Renal cortical epithelial cell (primary cell): ENCODE data around the gene FARS2. TPM values are rescaled to one million over a fixed set of nuclear protein-coding genes. Genes with fewer than 3 reads are reported as not detected.
A peak's percentile ranks its signal among the peaks of the same experiment; 100 is the strongest.

Experiments
- DNase-seq: peaks from one replicate; pipeline ENCODE4 v3.0.0-alpha.2; 2011; ENCODE audit warnings: low read depth
- total RNA-seq: library from RNA; depleted of rRNA; stranded (reverse); fragments of >200 nt; gene quantifications from 2 replicates; pipeline ENCODE4 v1.2.3, GENCODE V29; 2014

The FARS2 gene
- total RNA-seq, 1 donor from 2014 or later, result 27.9 TPM

DNA sequence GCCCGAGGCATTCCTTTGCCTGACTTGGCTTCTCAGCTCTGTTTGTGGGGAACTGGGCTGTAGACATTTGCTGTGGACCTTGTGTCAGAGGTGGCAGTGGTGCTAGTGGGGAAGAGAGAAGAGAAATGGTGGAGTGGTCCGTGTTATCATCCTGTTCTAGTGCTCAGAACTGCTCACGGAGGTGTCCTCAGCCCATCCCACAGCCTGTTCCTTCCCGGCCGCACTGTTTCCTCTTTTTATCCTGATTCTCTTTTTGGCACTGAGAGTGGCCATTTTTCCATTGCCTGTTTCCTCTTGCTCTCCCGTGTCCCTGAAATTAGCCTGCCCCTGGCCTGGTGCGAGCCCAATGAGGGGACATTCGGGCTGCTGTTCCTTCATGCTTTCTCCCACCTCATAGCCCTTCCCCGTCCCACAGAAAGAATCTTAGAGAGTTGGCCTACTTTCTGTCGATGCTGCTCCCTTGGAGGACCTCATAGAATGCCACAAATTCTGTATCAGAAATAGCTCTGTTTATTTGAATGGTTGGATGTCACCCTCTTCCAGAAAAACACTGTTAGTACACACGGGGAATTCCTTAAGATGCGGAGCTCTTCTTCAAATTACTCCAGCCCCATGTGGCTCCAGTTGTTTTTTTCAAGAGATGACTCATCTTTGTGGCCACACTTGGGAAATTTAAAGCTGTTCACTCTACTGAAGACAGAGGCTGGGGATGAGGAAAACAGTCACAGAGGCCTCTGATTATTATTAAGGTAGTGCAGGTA lies 26.1 kb downstream of the FARS2 start:
- peak; percentile 89 for DNase-seq

DNA sequence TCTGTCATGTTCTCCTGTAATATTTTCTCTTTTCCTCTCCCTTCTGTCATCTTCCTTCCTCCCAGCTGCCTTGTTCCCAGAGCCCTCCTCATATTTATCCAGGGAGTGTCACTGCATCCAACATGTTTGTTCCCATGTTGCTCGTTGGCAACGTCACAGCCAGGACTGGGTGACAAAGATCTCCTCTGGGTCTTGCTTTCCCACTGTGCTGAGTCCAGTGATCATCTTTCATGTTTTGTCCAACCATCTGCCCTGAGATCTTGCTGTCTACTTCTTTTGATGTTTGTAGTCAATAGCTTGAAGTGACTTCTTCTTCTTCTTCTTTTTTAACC lies 26.6 kb downstream of the FARS2 start:
- no peak for DNase-seq

DNA sequence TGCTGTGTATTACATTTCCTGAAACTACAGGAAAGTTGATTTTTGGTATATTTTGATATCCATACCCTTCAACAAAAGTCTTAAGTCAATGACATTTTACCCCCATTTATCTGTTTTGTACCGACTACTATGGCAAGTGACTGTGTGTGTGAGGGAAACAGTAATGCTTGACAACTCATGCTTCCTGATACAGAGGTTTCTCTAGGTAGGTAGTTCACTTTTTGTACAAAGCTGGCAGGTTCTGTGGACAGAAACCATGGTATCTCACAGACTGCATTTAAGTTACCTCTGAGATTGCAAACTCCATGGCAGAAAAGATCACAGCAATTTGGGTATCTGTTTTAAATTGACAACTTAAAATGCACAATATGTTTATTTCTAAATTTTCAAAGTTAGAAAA lies 28.8 kb downstream of the FARS2 start:
- DNase-seq, result no peak

DNA sequence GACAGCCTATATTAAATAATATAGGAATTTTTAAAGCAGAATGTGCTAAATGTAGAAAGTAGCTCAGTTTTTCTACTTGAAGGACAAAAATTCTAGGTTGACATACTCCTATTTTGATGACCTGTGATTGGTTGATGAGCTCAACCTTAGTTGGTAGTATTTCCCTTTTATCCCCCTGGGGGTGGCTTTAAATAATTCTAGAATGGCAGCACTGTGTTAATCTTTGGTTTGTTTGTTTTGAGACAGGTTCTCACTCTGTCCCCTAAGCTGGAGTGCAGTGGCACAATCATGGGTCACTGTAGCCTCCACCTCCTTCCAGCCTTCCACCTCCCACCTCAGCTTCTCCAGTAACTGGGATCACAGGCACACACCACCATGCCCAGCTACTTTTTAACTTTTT lies 29.2 kb downstream of the FARS2 start:
- DNase-seq, result no peak

DNA sequence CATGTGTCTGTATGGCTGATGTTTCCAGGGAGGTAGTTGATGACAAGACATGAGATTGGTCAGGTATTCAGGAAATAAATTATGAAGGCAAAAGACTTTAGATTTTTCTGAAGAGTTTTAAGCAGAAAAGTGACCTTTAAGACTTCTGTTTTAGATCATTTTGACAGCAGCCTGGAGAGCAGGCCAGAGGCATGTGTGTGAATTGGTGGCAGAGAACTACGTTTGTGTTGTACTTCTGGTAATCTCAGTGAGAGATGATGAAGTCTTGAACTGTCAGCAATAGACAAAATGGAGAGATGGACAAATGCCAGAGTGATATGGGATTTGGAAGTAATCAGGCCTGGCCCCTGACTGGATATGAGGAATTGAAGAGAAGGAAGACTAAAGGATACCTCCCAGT lies 30.8 kb downstream of the FARS2 start:
- no peak for DNase-seq

DNA sequence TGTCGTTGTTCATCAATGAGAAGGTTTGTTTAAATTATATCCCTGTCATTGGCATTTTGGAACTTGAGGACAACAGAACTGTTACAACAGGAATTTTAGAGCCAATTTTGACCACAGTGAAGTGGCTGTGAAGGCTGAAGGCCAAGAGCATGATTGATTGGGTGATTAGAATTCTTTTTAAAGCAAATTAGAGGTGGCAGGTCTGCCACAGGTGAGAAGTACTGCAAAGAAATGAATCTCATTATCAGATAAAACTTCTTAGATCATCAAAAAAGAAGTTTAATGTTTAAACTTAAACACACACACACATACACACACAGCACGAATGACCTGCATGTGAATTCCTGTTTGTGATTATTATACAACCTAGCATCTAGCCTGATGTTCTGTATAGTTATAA lies 32.4 kb downstream of the FARS2 start:
- no peak for DNase-seq

DNA sequence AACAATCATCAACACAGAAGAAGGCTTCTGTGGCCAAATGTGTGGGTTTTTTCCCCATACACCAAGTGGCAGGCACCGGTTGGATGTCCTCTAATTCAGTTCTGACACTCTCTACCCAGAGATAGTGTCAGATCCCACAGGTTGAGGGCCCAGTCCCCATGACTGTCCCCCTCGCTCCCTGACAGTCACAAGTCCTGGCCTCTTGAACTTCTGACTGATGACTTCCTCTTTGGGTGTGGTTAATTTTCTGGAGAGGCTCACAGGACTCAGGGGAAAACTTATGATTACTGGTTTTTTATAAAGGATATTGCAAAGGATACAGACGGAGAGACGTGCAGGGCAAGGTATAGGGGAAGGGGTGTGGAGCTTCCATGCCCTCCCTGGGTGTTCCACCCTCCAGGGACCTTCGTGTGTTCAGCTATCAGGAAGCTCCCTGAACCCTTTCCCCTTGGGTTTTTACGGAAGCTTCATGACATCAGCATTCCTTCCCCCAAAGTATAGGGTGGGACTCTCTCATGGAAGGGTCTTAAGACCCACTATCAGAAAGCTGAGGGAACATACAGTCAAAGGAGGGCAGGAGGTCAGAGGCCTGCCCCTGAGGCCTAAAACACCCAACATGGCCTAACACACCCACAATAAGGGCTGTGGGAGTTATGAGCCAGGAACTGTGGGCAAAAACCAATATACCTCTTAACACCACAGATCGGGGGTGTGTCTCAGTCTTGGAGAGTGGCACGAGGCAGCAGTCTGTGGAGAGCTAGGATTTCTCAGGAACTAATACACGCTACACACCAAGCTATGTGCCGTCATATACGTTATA lies 33.3 kb downstream of the FARS2 start:
- DNase-seq, result no peak

DNA sequence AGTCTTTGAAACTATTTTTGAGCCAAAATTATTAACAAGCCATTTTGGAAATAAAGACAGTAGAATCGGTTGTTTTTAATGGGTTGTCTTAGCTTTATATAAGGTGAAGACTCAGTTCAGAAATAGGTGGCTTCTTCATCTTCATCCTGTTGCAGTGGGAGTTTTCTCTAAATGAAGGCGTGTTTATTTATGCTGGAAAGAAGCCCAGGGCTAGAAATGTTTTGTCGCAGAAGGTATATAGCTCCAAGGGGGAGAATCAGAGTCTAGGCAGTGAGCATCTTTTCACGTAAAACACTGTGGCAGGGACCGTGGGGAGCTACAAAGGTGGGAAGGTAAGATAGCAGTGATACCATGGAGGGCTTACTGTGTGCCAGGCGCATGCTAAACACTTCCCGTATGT lies 34.3 kb downstream of the FARS2 start:
- DNase-seq, result no peak

DNA sequence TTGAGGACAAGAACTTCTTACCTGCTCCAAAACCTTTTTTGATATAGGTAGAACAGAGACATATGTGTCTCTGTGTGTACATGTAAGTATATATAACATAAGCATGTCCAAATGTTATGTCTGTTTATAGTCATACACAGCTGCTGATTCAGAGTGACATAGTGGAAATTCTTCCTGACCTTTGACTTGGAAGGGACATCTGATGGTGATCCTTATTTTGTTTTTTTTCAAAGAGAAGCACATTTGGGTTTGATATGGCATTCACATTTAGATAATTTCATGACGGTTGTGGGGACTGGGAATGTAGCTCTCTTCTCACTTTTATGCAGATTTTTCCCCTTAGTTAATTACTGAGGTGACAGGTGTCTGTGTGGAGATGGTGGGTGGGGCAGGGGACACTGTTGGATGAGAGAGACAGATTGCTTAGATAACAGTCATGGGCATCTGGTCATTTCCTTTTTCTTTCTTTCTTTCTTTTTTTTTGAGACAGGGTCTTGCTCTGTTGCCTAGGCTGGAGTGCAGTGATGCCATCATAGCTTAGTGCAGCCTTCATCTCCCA lies 39.0 kb downstream of the FARS2 start:
- DNase-seq, result no peak

DNA sequence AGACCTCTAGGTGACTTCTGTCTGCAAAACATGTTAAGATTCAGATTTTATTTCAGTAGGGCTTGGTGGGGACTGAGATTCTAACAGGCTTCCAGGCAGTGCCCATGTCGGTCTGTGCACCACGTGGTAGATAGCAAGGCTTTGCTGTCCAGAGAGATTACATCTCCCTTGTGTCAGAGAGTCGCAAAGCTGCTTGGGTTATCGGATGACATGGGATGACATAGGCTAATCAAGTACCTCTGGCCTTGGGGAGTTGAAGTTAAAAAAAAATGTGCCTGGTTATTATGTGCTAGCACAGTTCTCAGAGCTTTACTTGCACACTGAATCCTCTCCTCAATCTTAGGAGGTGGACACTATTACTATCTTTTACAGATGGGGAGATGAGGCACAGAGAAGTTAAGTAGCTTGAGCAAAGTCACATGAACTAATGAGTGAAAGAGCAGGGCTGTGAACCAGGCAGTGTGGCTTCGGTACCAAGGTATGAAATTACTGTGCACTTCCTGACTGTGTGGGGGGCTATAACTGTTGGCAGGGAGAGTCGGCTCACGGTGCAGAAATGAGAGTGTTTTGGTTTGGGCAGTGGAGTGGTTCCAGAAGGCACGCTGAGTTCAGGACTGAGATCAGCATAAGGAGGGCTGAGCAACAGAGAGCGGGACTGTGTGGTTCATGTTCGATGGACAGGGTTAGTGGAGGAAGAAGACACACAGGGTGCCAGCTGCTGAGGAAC lies 41.1 kb downstream of the FARS2 start:
- DNase-seq, result no peak

DNA sequence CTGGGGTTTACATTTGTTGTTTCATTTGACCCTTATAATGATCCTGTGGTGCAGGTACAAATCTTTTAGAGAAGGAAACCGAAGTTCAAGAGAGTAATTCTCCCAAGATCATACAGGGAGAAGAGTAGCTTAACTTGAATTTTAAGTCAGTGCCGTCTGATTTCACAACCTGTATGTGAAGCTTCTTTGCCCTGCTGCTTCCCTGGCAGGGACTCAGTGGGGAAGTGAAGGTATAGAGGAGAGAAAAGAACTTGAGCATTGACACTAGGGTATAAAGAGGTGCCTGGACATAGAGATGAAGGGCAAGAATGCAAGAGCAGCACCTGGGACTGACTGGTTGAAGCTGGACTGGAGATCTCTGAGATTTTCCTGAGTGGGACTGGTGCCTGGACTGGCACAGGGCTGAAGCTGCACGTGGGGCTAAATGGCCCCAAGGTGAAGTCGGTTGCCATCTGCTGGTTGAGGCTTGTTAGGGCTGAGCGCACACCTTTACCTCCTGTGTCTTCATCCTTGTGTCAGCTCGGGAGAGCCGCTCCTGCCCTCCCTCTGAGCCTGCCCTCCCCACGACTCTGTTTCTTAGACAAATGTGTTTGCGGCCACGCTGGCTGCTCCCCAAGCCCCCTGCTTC lies 41.8 kb downstream of the FARS2 start:
- DNase-seq, result peak; percentile 64

DNA sequence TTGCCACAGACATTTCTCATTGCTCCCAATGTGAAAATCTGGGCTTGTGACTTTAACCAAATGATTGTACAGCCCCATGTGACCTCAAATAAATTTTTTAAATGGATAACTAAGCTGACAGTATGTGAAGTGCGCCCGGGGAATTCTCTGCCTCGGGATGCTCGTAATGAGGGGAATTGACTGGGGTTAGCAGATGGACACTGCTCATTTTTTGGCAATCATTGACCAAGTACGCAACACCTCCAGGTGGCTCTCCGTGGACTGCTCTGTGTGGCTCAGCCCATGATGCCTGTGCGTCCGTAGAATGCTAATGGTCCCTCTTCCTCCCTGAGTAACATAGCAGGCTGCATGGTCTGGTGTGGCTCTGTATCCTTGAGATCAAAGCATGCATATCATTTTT lies 42.4 kb downstream of the FARS2 start:
- no peak for DNase-seq

DNA sequence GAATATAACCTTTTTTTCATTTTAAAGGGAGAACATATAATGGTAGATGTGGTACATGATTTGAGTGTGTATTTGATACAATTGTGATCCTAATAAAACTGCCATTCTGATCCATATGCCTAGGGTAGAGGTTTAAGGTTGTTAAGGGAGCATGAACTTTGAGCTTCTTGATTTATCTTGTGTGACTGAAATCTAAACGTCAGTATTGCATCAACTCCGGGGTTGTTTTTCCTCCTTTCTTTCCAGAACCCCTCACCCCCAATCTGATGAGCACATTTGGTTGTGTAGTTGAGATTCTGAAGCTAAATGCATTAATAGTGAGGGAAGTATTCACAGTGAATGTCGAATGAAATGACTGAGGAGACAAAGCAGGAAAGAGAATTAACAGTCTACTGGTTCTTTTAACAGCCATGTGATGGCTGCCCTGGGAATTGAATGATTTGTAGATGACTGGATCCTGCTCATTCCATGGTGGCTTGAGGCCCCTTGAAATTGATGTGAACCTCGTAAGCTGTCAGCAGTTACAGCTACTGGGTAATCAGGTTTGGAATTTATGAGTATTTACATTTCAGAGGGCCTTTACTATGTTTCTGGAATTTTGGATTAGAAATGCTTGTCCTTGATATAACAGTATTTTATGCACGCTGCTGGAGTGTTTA lies 44.8 kb downstream of the FARS2 start:
- peak; percentile 15 for DNase-seq

DNA sequence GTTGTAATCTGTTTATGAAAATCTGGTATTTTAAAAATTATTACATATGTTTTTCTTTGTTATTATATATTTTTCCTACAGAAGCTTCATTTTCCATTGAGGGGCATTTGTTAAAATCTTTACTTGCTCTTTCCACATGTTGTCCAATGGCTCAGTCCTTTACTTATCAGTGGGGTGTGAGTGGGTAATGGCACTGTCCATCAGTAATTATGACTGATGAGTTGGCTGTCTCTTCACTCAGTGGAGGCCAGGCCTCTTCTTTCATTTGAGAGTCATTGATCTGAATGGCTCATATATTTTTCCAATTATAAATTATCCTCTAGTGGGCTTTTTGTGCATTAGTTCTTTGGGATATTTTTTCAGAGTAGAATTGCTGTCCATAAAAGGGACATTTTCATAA lies 45.7 kb downstream of the FARS2 start:
- no peak for DNase-seq

DNA sequence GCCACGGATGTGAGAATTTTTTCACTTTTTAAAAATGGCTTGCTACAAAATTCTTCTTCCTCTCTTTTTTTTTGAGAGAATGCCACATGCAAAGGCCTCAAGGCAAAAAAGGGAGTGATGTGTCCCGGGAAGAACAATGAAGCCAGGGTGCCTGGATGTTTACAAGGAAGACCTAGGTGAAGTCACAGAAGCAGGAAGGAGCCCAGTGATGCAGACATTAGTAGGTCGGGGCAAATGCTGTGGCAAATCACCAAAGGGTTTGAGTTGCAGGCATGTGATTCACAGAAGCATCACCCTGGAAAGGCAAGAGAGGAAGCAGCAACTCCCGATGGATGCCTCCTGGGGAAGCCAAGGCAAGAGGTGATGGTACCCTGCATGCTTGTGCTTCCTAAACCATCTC lies 46.8 kb downstream of the FARS2 start:
- DNase-seq, result peak; percentile 9

DNA sequence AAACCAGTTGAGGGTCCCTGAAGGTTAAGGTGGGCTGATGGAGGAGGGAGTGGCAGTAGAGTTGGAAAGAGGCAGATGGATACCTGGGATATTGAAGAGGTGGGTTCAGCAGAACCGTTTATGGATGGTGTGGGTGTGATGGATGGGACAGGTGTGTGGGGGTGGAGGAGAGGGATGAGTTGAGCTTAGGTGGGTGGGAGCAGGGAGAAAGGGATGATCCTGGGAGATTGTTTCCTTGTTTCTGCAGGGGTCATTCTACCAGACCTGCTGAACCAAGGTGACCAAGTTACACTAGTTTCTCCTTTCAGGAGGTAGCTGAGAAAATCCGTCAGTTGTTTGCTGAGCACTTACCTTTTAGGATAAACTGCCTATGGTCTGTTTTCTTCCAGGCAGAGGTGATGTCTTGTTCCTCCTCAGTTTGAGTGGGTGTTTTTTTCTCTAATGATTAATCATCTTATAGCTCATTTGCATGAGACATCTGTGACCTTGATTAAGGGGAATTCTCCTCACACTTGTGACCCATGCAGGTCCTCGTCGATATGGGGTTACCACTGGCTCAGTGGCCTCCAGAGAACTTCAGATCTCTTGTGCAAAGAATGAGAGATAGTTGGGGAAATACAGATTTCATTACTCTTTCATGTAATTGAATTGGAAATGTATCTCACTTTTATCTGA lies 53.0 kb downstream of the FARS2 start:
- no peak for DNase-seq

DNA sequence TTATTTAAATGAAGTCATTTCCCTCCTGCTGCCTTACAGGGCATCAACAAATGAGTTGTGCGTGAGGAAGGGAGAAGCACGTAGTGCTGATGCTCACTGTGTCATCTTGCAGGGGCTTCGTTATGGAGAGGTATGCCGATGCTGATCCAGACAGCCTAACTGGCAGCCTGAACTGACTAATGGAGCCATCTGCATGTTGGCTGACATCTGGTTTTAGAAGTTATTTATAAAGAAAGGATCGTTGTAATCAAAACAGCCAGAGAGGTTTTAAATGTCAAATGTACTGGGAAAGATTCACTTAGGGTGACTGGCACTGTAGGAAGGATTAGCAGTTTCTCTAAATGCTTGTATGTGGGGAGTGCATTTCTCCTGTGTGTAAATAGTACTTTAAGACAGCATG lies 54.6 kb downstream of the FARS2 start:
- DNase-seq, result no peak

DNA sequence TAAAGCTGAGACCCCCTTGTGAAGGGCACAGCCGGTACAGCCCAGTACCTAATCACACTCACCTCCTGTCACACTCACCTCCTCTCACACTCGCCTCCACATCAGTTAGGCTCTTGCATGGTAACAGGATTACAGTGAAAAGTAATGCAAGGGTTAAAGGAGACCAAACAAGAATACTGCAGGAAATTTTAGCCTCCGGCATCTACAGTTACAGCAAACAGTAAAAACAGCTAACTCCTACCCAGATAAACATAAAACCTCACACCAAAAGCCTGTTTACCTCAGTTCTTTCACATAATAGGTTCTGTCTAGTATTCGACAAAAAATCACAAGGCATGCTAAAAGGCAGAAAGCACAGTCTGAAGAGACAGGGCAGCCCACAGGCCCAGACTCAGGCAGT lies 55.6 kb downstream of the FARS2 start:
- DNase-seq, result peak; percentile 8

DNA sequence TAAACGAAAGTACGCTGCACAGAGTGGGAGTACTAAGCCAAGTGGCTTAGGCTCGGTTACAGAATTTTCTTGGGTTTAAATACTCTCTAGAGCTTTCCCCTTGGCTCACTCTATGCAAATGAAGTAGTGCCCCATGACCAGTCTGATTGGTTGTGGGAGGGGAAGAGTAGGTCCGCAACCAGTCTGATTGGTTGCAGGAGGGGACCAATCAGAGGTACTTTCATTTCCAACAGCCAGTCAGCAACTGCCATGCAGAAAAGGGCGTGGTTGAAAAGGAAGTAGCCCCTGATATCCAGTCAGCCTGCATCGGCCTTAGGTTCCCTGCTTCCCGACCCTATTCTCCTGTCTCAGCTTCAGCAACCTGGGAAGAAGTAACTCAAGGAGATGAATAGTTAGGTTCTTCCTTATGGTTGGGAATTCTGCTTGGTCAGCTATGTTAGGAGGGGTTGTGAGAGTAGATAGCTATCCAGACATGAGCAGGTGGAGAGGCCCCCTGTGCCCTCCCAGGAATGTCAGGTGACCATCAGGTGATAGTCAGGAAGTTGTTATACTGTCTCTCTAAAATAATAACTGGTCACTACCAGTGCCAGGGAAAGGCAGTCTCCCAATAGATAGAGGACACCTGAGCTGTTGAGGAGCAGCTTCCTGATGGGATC lies 57.4 kb downstream of the FARS2 start:
- DNase-seq, result no peak

DNA sequence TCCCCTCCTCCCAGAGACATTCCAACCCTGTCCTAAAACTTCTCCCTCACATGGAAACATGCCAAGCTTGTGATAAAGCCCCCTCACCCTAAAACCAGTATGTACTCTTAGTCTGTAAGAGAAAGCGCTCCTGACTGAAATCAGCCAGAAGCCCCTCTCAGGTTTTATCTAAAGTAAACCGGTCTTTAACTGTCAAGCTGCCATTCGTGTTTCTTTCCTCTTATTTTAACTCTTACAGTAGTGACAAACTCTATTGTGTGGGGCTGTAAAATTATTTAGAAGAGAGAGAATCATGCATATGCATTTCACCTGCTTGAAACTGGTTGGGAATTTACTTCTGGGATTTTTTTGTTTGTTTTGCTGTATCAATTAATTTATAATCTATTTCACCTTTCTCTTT lies 62.7 kb downstream of the FARS2 start:
- DNase-seq, result no peak
